Urinary bladder (tissue), 4 donors: ENCODE measurements around the gene BANP. TPM values are rescaled to one million over a fixed set of nuclear protein-coding genes. Genes with fewer than 3 reads are reported as not detected.
A peak's percentile ranks its signal among the peaks of the same experiment; 100 is the strongest.
"Not testable (repeated sequence)": the region's sequence is repeated elsewhere in the genome, so short reads cannot be mapped to it uniquely, and the experiment has no call there.

ENCODE experiments used
- DNase-seq: peaks from one replicate; pipeline ENCODE4 v3.0.0-alpha.2; 2015; ENCODE audit errors: extremely low spot score
- H3K27ac ChIP-seq: one replicate; pipeline ENCODE4 v1.5.1; 2013; ENCODE audit warnings: low read depth, mild to moderate bottlenecking, moderate library complexity
- H3K36me3 ChIP-seq: one replicate; pipeline ENCODE4 v1.6.1; 2013; ENCODE audit warnings: mild to moderate bottlenecking, moderate library complexity; ENCODE audit not compliant: insufficient read depth
- H3K4me1 ChIP-seq: one replicate; pipeline ENCODE4 v1.6.1; 2013; ENCODE audit warnings: mild to moderate bottlenecking, moderate library complexity; ENCODE audit not compliant: insufficient read depth
- H3K4me3 ChIP-seq: one replicate; pipeline ENCODE4 v1.5.1; 2013; ENCODE audit warnings: low read depth, low read length
- WGBS: extraction: QIAGEN DNeasy Blood & Tissue Kit; methylation state at CpG from one replicate; pipeline ENCODE4 v1.1.7; 2013; 5-methylcytosine and 5-hydroxymethylcytosine counted together
- polyA plus RNA-seq: library from polyadenylated mRNA; stranded (reverse); fragments of 200-250 nt; gene quantifications from one replicate; pipeline ENCODE4 v1.2.3, GENCODE V29; 2013
- total RNA-seq: library from RNA; depleted of rRNA; stranded (reverse); fragments of >200 nt; gene quantifications from one replicate; pipeline ENCODE4 v1.2.3, GENCODE V29; 2014
- donor health status: healthy with polysubstance abuse.
- donor health status: healthy.

The BANP gene
- total and polyA plus RNA-seq, 2 donors = 13.8 to 36.6 TPM

DNA sequence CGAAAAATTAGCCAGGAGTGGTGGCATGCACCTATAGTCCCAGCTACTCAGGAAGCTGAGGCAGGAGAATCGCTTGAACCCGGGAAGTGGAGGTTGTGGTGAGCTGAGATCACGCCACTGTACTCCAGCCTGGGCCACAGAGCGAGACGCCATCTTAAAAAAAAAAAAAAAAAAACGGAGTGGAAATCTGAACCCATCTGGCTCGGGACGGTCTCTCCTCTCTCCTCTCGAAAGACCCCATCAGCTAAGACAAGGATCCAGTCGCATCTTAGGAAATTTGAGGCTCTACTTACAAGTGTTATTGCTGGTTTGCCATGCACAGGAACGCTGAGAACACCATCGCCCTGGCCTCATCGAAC, 15.2 kb upstream of the BANP start:
- H3K27ac ChIP-seq, H3K36me3 ChIP-seq, H3K4me1 ChIP-seq, DNase-seq, H3K4me3 ChIP-seq: not testable (repeated sequence)
- WGBS = 88% methylated on average over 14 of the region's 14 CpGs

DNA sequence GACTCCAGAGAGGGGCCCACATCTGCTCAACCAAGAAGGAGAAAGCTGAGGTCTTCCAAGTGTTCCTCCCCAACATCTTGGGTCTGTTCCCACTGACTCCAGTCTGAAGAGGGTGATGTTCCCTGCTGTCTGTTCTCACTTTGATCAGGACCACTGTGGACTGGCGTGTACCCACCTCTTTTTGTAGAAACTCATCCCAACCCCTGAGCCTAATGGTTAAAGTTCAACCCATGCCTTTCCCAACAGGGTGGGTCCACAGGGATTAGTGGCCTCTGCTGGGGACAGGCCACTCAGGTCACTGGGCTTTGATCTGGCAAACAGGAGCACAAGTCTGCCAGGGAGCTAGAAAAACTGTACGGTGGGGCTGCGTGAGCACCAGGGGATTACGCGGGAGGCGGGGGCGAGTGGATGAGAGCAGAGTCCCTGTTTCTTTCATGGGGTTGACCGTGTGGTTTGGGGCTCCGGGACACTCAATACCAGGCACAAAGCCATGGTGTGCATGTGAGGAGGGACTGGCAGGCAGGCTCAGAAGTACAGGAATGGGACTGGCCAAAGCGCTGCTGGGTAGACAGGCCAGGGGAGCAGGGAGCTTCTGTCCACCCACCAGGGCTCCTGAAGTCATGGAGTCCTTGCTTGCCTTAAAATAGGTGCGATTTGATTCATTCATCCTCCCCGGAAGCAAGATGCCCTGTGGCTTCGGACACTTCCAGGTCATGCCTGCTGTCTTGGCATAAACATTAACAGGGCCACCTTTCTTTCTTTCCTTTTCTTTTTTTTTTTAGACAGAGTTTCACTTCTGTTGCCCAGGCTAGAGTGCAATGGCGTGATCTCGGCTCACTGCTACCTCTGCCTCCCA, 14.6 kb upstream of the BANP start, which contains the start of gene CA5A:
Gene CA5A, minus strand, starts transcription at position 155 of the 856 bp plus-strand sequence. Its CDS starts 79 bp downstream, at position 76.
- Histone ChIP-seq H3K4me3 (no peak within 1 kb of the TSS), H3K36me3 (no peaks in the 10 kb centered on the region), H3K27ac (no peak within 1 kb of the TSS), H3K4me1 (no peaks in the 10 kb centered on the region)
- WGBS = 86% methylated on average over 15 of the region's 15 CpGs
- no peak for DNase-seq

DNA sequence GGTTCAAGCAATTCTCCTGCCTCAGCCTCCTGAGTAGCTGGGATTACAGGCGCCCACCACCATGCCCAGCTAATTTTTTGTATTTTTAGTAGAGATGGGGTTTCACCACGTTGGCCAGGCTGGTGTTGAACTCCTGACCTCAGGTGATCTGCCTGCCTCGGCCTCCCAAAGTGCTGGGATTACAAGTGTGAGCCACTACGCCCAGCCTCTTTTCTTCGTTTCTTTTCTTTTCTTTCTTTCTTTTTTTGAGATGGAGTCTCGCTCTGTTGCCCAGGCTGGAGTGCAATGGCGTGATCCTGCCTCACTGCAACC, 14.0 kb upstream of the BANP start:
- H3K4me1 ChIP-seq, DNase-seq, H3K27ac ChIP-seq, H3K4me3 ChIP-seq, H3K36me3 ChIP-seq: not testable (repeated sequence)
- 88% methylated on average over 7 of the region's 7 CpGs for WGBS

DNA sequence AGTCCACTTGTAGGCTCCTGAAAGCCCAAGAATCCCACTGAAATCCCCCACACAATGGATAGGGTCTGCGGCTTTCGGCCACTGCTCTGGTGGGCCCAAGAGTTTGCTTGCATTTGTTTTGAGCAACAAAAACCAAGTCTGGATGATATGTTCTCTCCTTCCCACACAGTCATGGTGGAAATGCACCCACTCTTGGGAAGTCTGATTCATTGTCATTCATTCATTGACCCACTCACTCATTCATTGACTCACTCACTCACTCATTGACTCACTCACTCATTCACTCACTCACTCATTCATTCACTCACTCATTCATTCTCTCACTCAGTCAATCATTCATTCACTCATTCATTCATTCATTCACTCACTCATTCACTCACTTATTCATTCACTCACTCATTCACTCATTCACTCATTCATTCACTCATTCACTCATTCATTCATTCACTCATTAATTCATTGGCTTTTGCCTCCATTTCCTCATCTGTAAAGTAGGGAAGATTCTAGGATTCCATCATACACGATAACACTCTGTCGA, 12.8 kb upstream of the BANP start:
- Histone ChIP-seq H3K36me3 (no peaks in the 10 kb centered on the region), H3K4me1 (no peaks in the 10 kb centered on the region), H3K4me3 (no peak overlapping the region), H3K27ac (no peak overlapping the region)
- DNase-seq = no peak
- whole genome bisulfite sequencing = 95% methylated on average over 4 of the region's 4 CpGs

DNA sequence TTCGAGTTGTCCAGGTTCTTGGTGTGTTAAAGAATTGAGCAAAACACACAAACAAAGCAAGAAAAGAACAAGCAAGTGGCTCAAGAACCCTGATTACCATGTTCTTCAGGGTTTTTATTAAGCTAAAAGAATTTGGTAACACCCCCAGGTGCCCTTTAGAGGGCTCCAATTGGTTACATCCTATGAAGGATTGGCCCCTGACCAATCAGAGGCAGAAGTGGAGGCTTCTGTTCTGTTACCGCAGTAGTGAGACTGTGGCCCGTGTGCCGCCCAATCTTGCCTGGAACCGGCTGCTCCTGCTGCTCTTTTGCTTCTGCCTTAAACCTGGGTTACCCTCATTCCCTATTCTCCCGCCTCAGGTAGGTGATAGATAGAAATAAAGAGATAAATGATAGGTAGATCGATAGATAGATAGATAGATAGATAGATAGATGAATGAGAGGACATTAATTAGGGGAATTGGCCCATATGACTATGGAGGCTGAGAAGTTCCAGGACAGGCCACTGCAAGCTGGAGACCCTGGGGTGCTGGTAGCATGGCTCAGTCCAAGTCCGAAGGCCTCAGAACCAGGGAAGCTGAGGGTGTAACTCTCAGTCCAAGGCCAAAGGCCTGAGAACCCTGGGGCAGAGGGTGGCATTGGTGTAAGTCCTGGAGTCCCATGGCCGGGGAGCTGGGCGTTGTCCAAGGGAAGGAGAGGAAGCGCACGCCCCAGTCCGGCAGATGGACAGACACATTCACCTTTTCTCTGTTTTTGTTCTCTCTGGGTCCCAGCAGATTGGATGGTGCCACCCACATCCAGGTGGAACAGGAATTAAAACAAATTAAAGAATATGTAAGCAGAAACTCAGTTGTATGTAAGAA, 11.4 kb upstream of the BANP start:
- Histone ChIP-seq H3K27ac (no peak overlapping the region), H3K4me3 (no peak overlapping the region), H3K36me3 (no peaks in the 10 kb centered on the region), H3K4me1 (no peaks in the 10 kb centered on the region)
- DNase-seq = no peak
- 89% methylated on average over 13 of the region's 13 CpGs for WGBS

DNA sequence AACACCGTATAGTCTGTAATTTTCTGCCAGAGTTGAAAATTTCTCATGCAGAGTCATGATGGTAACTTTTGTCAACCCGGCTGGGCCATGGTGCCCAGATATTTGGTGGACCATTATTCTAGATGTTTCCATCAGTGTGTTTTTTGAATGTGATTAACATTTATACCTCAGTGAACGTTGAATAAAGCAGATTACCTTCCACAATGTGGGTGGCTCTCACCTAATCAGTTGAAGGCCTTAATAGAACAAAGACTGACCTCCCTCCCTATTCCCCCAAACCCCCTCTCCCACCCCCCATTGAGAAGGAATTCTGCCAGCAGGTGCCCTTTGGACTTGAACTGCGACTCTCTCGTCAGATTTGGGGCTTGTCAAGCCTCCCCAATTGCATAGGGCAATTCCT, 8.6 kb upstream of the BANP start:
- Histone ChIP-seq H3K36me3 (no peaks in the 10 kb centered on the region), H3K4me1 (no peaks in the 10 kb centered on the region), H3K4me3 (no peak overlapping the region), H3K27ac (no peak overlapping the region)
- WGBS = 68% methylated on average over 5 of the region's 5 CpGs
- no peak for DNase-seq

DNA sequence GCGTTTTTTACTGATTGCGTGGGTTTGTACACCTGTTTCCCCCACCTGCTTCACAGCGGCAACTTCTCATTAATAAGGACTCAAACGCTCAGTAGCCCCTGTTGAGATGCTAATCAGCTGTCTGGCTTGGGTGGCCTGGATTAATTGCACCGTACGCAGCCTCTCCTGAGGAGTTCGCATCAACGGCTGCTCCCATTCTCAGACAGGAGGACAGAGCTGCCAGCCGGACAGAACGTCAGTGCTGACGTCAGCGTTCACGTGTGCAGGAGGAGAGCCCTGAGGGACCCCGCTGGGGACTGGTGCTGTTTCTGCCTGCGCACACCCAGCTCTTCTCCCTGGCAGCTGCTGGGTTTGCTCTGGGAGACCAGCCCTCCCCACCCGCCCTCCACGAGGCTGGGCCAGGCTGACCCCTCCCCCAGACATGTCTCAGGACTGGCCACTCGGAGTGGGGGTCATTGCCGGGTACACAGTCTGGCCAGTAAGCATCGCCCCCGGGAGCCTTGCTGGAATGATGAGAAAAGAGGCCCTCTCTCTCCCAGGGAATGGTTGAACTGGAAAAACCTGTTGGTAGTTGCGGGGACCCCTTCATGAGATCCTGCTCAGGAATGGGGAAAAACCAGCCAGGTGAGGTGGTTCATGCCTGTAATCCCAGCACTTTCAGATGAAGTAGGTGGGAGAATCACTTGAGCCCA, 5.7 kb upstream of the BANP start:
- no peaks in the 10 kb centered on the region for H3K36me3 ChIP-seq
- no peak overlapping the region for H3K4me3 ChIP-seq
- 14% methylated on average over 22 of the region's 22 CpGs for WGBS
- no peak overlapping the region for H3K27ac ChIP-seq
- DNase-seq = peak; percentile 86
- no peaks in the 10 kb centered on the region for H3K4me1 ChIP-seq

DNA sequence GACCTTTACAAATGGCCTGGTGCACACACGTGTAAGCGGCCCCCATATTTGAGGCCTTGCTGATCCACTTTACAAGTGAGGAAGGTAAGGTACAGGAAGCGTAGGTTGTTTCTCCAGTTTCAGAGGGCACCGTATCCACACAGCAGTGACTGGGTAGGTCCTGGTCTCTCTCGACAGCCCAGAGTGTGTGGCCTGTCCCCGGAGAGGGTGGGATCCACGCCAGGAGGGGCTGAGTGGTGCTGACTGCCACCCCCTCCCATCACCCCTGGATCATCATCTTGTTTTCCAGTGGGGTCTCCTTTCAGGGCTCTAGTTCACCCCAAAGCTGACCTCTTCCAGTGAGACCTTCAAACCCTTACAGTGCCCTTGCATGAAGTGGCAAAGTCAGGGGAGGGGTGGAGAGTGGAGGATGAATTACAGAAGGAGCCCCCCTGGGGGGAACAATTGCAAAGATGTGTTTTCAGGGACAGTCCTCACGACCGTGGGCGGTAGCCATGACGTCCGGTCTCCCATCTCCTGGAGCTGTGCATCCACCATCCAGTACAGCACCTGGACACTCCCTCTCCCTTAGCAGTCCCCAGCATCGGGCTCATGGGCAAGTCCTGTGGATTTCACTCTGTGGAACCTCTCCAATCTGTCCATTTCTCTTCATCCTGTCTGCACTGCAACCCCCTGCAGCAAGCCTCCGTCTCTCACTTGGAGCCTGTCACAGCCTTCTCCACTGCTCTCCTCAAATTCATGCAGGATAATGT, 4.5 kb upstream of the BANP start:
- no peak overlapping the region for H3K27ac ChIP-seq

DNA sequence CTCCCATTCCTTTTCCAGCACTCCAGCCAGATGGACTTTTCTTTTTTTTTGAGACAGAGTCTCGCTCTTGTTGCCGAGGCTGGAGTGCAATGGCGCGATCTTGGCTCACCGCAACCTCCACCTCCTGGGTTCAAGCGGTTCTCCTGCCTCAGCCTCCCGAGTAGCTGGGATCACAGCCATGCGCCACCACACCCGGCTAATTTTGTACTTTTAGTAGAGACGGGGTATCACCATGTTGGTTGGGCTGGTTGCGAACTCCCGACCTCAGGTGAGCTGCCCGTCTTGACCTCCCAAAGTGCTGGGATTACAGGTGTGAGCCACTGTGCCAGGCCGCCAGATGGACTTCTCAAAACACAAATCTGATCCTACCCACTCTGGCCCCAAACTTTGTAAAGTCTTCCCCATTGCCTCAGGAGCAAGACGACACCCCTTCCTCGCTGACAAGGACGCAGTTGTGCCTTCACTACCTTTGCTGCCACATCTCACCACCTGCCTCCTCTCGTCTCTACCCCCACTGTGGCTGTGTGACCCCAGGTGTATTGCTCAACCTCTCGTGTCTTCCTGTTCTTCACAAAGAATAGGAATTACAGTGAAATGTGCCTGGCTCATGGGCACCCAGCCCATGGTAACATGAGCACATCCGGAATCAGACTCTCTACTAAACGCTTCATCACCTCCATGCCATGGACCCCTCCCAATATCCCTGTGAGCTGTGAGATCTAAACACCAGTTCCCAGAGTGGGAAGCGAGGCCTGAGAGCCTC, 3.7 kb upstream of the BANP start:
- no peak overlapping the region for H3K27ac ChIP-seq
- no peaks in the 10 kb centered on the region for H3K36me3 ChIP-seq
- DNase-seq = no peak
- H3K4me3 ChIP-seq = no peak overlapping the region
- 84% methylated on average over 22 of the region's 22 CpGs for WGBS
- H3K4me1 ChIP-seq = no peaks in the 10 kb centered on the region

More for the DNA sequence above, 4.5 kb upstream of the BANP start:
- Histone ChIP-seq H3K4me3 (no peak overlapping the region), H3K36me3 (no peaks in the 10 kb centered on the region), H3K4me1 (no peaks in the 10 kb centered on the region)
- 82% methylated on average over 14 of the region's 14 CpGs for WGBS
- no peak for DNase-seq

DNA sequence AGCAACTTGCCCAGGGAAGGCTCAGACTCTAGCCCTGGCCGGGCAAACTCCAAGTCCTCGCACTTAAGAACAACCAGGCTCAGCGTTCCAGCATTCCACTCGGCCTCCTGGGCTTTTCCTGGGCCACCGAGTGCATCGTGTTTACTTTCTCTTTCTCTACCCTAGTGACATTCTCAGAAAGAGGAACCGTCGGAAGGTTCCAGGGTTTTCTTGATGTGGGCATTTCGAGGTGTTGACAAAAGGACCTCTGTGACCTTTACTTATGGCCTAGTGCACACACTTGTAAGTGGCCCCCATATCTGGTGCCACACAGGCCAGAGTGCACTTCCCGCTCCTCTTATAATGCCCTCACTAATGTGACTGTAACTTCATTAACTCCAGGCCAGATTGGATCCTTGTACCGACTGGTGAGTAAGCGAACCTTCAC, 3.1 kb upstream of the BANP start:
- H3K36me3 ChIP-seq = no peaks in the 10 kb centered on the region
- H3K4me1 ChIP-seq = no peaks in the 10 kb centered on the region
- no peak overlapping the region for H3K4me3 ChIP-seq
- no peak overlapping the region for H3K27ac ChIP-seq
- WGBS = 66% methylated on average over 9 of the region's 12 CpGs
- DNase-seq = no peak

DNA sequence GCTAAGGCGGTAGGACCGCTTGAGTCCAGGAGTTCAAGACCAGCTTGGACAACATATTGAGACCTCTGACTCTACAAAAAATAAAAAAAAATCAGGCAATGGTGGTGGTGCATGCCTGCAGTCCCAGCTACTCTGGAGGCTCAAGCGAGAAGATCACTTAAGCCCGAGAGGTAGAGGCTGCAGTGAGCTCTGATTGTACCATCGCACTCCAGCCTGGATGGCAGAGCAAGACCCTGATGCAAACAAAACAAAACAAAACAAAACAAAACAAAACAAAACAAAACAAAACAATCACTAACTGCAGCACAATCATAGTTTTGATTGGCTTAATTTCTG, 2.5 kb upstream of the BANP start:
- DNase-seq = no peak
- Histone ChIP-seq H3K4me1 (no peaks in the 10 kb centered on the region), H3K4me3 (no peak overlapping the region), H3K36me3 (no peaks in the 10 kb centered on the region), H3K27ac (no peak overlapping the region)
- WGBS = 95% methylated on average over 5 of the region's 5 CpGs

DNA sequence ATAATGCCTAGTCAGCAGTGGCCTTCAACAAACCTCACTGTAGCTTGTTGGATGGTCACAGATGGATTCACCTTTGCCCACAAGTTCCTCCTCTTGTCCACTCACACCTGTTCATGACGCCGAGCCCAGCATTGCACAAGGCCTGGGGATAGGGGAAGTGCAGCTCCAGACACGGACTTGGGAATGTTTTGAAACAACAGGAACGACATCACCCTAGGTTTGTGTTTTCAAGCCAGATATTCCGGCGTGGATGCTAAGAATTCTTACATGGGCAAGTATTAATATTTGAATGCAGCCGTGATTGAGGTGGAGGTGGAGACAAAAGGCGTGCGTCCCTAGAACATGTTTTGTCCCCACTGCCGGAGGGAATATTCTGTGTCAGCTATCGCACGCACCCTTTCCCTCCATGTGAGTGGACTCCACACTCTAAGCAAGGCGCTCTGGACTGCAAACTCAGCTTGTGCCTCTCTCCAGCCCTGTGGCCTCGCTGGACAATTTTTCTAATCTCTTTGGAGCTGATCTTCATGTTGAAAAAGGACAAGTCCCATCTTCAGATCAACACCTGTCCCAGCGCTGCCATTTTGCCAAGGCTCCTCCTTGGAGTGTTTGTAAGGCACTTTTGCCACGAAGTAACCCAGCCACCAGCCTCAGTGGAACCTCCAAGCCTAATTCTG, 2.0 kb upstream of the BANP start:
- H3K4me1 ChIP-seq = no peaks in the 10 kb centered on the region
- no peak overlapping the region for H3K27ac ChIP-seq
- no peak for DNase-seq
- H3K4me3 ChIP-seq = no peak overlapping the region
- no peaks in the 10 kb centered on the region for H3K36me3 ChIP-seq
- WGBS = 86% methylated on average over 16 of the region's 16 CpGs
